Astrocyte (in vitro differentiated cells and primary cell): ENCODE results near the gene DTWD2. TPM values are rescaled to one million over a fixed set of nuclear protein-coding genes. Genes with fewer than 3 reads are reported as not detected.
"Not testable (repeated sequence)": the region's sequence is repeated elsewhere in the genome, so short reads cannot be mapped to it uniquely, and the experiment has no call there.

Experiments used
- DNase-seq: peaks from one replicate; pipeline ENCODE4 v3.0.0-alpha.2; 2010; ENCODE audit warnings: low read depth
- FAIRE-seq: peaks from 2 replicates; lab custom pipeline; 2011; peaks lifted over from hg19 to GRCh38; lab: Jason Lieb, UNC
- H2AFZ ChIP-seq: 2 replicates; pipeline ENCODE4 v1.6.0; 2012; ENCODE audit warnings: low read depth, low read length, inconsistent platforms
- H3K27ac ChIP-seq: 2 replicates; pipeline ENCODE4 v1.5.1; 2011; ENCODE audit warnings: low read depth, low read length, inconsistent platforms
- H3K27me3 ChIP-seq: 2 replicates; pipeline ENCODE4 v1.6.0; 2011; ENCODE audit warnings: low read length, inconsistent platforms; ENCODE audit not compliant: insufficient read depth
- H3K36me3 ChIP-seq: 2 replicates; pipeline ENCODE4 v1.5.1; 2011; ENCODE audit warnings: low read length, inconsistent platforms; ENCODE audit not compliant: insufficient read depth
- H3K4me1 ChIP-seq: 2 replicates; pipeline ENCODE4 v1.5.1; 2011; ENCODE audit warnings: low read length, inconsistent platforms; ENCODE audit not compliant: insufficient read depth
- H3K4me2 ChIP-seq: 2 replicates; pipeline ENCODE4 v1.6.0; 2012; ENCODE audit warnings: low read length, inconsistent platforms
- H3K4me3 ChIP-seq: 2 replicates; pipeline ENCODE4 v1.5.1; 2011; ENCODE audit warnings: low read depth, mild to moderate bottlenecking, low read length, inconsistent platforms; ENCODE audit not compliant: insufficient read depth
- H3K79me2 ChIP-seq: 2 replicates; pipeline ENCODE4 v1.6.0; 2012; ENCODE audit warnings: mild to moderate bottlenecking, low read length, inconsistent platforms; ENCODE audit not compliant: insufficient read depth
- H3K9ac ChIP-seq: 2 replicates; pipeline ENCODE4 v1.6.0; 2012; ENCODE audit warnings: mild to moderate bottlenecking, low read length, inconsistent platforms
- H3K9me3 ChIP-seq: 2 replicates; pipeline ENCODE4 v1.5.1; 2012; ENCODE audit warnings: low read depth, mild to moderate bottlenecking, low read length, inconsistent platforms; ENCODE audit not compliant: insufficient read depth
- H4K20me1 ChIP-seq: 2 replicates; pipeline ENCODE4 v1.6.0; 2012; ENCODE audit warnings: low read length, inconsistent platforms; ENCODE audit not compliant: insufficient read depth
- H3K27ac Mint-ChIP-seq: one replicate; pipeline ENCODE4 v1.8.0; 2021; ENCODE audit warnings: mild to moderate bottlenecking, mixed read lengths; ENCODE audit not compliant: unreplicated experiment
- H3K27me3 Mint-ChIP-seq: one replicate; pipeline ENCODE4 v1.8.0; 2021; ENCODE audit warnings: low read depth, mixed read lengths; ENCODE audit not compliant: unreplicated experiment
- H3K36me3 Mint-ChIP-seq: one replicate; pipeline ENCODE4 v1.8.0; 2021; ENCODE audit warnings: low read depth, mixed read lengths; ENCODE audit not compliant: unreplicated experiment
- H3K4me1 Mint-ChIP-seq: one replicate; pipeline ENCODE4 v1.8.0; 2021; ENCODE audit warnings: low read depth, mixed read lengths; ENCODE audit not compliant: unreplicated experiment
- H3K4me3 Mint-ChIP-seq: one replicate; pipeline ENCODE4 v1.8.0; 2021; ENCODE audit warnings: mild to moderate bottlenecking, moderate library complexity, mixed read lengths; ENCODE audit not compliant: unreplicated experiment
- H3K9me3 Mint-ChIP-seq: one replicate; pipeline ENCODE4 v1.8.0; 2021; ENCODE audit warnings: mild to moderate bottlenecking, mixed read lengths; ENCODE audit not compliant: unreplicated experiment
- CTCF ChIP-seq: IDR thresholded peaks from 2 replicates; pipeline ENCODE4 v1.5.1; 2011; ENCODE audit warnings: low read depth, mild to moderate bottlenecking, inconsistent platforms, low read length, moderate library complexity; ENCODE audit not compliant: insufficient read depth
- EZH2 ChIP-seq: IDR thresholded peaks from 2 replicates; pipeline ENCODE4 v1.6.1; 2012; ENCODE audit warnings: mild to moderate bottlenecking, low read length, inconsistent platforms; ENCODE audit not compliant: insufficient read depth
- total RNA-seq: library from RNA; stranded (reverse); gene quantifications from 2 replicates; pipeline ENCODE4 v1.2.1, GENCODE V29; 2021

Gene DTWD2
- total RNA-seq, 1 donor from 2014 or later = 4.9 TPM

DNA sequence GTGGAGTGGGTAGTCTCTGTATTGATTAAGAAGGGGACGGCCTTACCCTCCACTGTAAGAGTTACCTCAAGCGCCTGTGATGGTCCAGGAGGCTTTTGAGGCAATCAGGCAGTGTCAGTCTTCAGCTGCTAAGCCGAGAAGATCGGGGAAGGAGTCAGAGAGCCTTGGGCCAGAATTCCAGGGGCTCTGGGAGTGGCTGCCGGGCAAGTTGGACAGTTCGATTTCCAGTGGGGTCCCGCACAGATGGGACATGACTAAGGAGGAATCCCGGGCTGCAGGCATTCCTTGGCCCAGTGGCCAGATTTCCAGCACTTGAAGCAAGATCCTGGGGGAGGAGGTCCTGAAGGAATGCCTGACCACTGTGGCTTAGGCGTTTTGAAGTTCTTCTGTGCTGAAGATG lies 38.0 kb downstream of the DTWD2 start:
- not testable (repeated sequence) for H3K27me3 ChIP-seq, H3K79me2 ChIP-seq, DNase-seq, H4K20me1 ChIP-seq, H3K4me2 ChIP-seq, H3K36me3 Mint-ChIP-seq, H3K27me3 Mint-ChIP-seq, H3K9me3 Mint-ChIP-seq, H3K4me1 ChIP-seq, FAIRE-seq, H2AFZ ChIP-seq, H3K9me3 ChIP-seq, H3K4me3 ChIP-seq, H3K27ac ChIP-seq, H3K36me3 ChIP-seq, H3K27ac Mint-ChIP-seq, H3K9ac ChIP-seq
- Mint-ChIP-seq H3K4me1 (peaks cover 26% of the 10 kb centered on the region), H3K4me3 (peak overlapping the region; percentile 5)

DNA sequence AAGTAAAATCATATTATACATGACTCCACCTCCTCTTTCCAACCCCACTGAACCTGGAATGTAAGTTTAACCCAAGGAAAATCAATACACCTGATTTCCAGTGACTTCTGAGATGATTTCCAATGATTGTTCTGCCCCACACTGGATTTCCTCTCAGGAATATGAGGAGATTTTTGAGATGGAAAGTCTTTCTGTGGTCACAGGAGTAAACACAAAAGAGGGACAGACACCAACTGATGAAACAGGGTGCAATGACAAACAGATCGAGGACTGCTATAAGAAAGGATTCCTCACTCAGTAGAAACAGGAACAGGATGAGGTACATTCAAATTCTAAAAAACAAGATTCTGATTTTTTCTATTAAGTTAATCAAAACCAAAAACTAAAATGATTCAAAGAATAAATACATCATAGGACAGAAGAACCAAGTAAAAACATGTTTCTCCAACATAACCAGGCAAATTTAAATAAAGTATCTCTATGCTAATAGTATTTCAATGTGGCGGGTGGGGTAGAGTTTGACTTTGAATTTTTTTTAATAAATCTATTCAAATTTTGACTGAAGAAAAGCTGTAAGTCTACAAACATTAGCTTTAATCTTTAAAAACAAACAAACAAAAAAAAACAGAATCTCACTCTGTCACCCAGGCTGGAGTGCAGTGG lies 42.1 kb downstream of the DTWD2 start:
- Histone ChIP-seq H3K4me3 (no peak overlapping the region), H3K27ac (no peak overlapping the region), H3K9ac (no peak overlapping the region), H3K36me3 (no peaks in the 10 kb centered on the region), H3K4me2 (no peak overlapping the region), H3K9me3 (no peaks in the 10 kb centered on the region), H3K79me2 (no peaks in the 10 kb centered on the region), H2AFZ (no peak overlapping the region), H3K4me1 (no peaks in the 10 kb centered on the region), H4K20me1 (no peaks in the 10 kb centered on the region), H3K27me3 (no peaks in the 10 kb centered on the region)
- peaks cover 3% of the 10 kb centered on the region for H3K9me3 Mint-ChIP-seq
- H3K4me3 Mint-ChIP-seq = no peak overlapping the region
- no peak for TF ChIP-seq CTCF
- TF ChIP-seq EZH2 = no peak
- H3K36me3 Mint-ChIP-seq = no peaks in the 10 kb centered on the region
- FAIRE-seq (no peak), DNase-seq (no peak)
- H3K4me1 Mint-ChIP-seq = peaks cover 12% of the 10 kb centered on the region
- no peaks in the 10 kb centered on the region for H3K27me3 Mint-ChIP-seq
- H3K27ac Mint-ChIP-seq = no peak overlapping the region

GRCh38 chr5:118937393-118938061 lies 50.8 kb downstream of the DTWD2 start:
- no peak overlapping the region for H3K4me3 Mint-ChIP-seq
- TF ChIP-seq EZH2 = no peak
- no peak for TF ChIP-seq CTCF
- Histone ChIP-seq H3K4me1 (no peaks in the 10 kb centered on the region), H3K27me3 (no peaks in the 10 kb centered on the region), H3K4me2 (no peak overlapping the region), H3K9ac (no peak overlapping the region), H3K27ac (no peak overlapping the region), H3K9me3 (no peaks in the 10 kb centered on the region), H3K4me3 (no peak overlapping the region), H4K20me1 (no peaks in the 10 kb centered on the region), H2AFZ (no peak overlapping the region), H3K79me2 (no peaks in the 10 kb centered on the region), H3K36me3 (no peaks in the 10 kb centered on the region)
- no peak for DNase-seq
- peaks cover 8% of the 10 kb centered on the region for H3K4me1 Mint-ChIP-seq
- no peaks in the 10 kb centered on the region for H3K9me3 Mint-ChIP-seq
- H3K36me3 Mint-ChIP-seq = peaks cover 2% of the 10 kb centered on the region
- H3K27ac Mint-ChIP-seq = no peak overlapping the region
- FAIRE-seq = no peak
- no peaks in the 10 kb centered on the region for H3K27me3 Mint-ChIP-seq
